K562 (cell line): ENCODE results near the gene RIMS3. TPM values are rescaled to one million over a fixed set of nuclear protein-coding genes. Genes with fewer than 3 reads are reported as not detected.
A peak's percentile ranks its signal among the peaks of the same experiment; 100 is the strongest.

Source experiments
- ATF1 ChIP-seq, 2 experiments: fragments of 450-650 bp in 1 of 2; IDR thresholded peaks; 2 replicates each; pipeline ENCODE4 v1.6.1; 2016; ENCODE audit warnings: missing compliant biosample characterization in 1 of 2, missing genetic modification characterization in 1 of 2
- CHD2 ChIP-seq: IDR thresholded peaks from 2 replicates; pipeline ENCODE4 v1.6.1; 2011; ENCODE audit warnings: low read depth, low read length
- CTBP1 ChIP-seq: fragments of 450-650 bp; IDR thresholded peaks from 2 replicates; pipeline ENCODE4 v1.6.1; 2016; ENCODE audit warnings: borderline replicate concordance
- CTCF ChIP-seq, 3 experiments: IDR thresholded peaks in 2 of 3; conservative IDR thresholded peaks in 1 of 3; 2 replicates each; pipeline ENCODE4 v1.5.1; 2011 to 2012; ENCODE audit warnings: low read length in 3 of 3, mild to moderate bottlenecking in 3 of 3, control low read depth in 2 of 3, improper control_type of control experiment in 1 of 3, inconsistent platforms in 1 of 3, low read depth in 1 of 3, mixed read lengths in 1 of 3, moderate library complexity in 1 of 3; ENCODE audit not compliant: insufficient read depth in 2 of 3
- GABPA ChIP-seq: fragments of 200-800 bp; sonication (Bioruptor generic); conservative IDR thresholded peaks from 2 replicates; pipeline ENCODE4 v1.6.1; 2016; ENCODE audit warnings: low read depth, missing genetic modification characterization, missing compliant biosample characterization
- HDAC2 ChIP-seq: fragments of 450-650 bp; IDR thresholded peaks from 2 replicates; pipeline ENCODE4 v1.6.1; 2016; ENCODE audit warnings: mild to moderate bottlenecking
- HIVEP1 ChIP-seq: fragments of 250-450 bp; sonication (Bioruptor Pico); IDR thresholded peaks from 2 replicates; pipeline ENCODE4 v1.4.0; 2020; ENCODE audit warnings: mild to moderate bottlenecking
- MED1 ChIP-seq: sonication (generic); formaldehyde crosslinking; IDR thresholded peaks from 2 replicates; pipeline ENCODE4 v1.8.1; 2023; ENCODE audit warnings: missing genetic modification reagents, borderline replicate concordance
- NFATC3 ChIP-seq: fragments of 450-650 bp; IDR thresholded peaks from 2 replicates; pipeline ENCODE4 v1.6.1; 2017; ENCODE audit warnings: mild to moderate bottlenecking
- TEAD4 ChIP-seq, 2 experiments: sonication (generic) in 1 of 2; formaldehyde crosslinking in 1 of 2; IDR thresholded peaks; 2 replicates each; pipeline versions ENCODE4 v1.6.1 to v1.8.0; 2012 to 2022; ENCODE audit warnings: borderline replicate concordance in 1 of 2, inconsistent platforms in 1 of 2, low read length in 1 of 2, mild to moderate bottlenecking in 1 of 2, missing genetic modification reagents in 1 of 2
- ZNF592 ChIP-seq: fragments of 450-650 bp; IDR thresholded peaks from 2 replicates; pipeline ENCODE4 v1.6.1; 2017; ENCODE audit warnings: antibody characterized with exemption, mild to moderate bottlenecking
- ZNF668 ChIP-seq: fragments of 250-450 bp; sonication (Bioruptor Pico); IDR thresholded peaks from 2 replicates; pipeline ENCODE4 v1.8.0; 2022; ENCODE audit warnings: mild to moderate bottlenecking, inconsistent platforms
- ZNF707 ChIP-seq: fragments of 250-450 bp; sonication (Bioruptor Pico); conservative IDR thresholded peaks from 2 replicates; pipeline ENCODE4 v1.8.0; 2022; ENCODE audit warnings: inconsistent platforms, mild to moderate bottlenecking, moderate library complexity
- ZNF830 ChIP-seq: fragments of 250-450 bp; sonication (Bioruptor Pico); IDR thresholded peaks from 2 replicates; pipeline ENCODE4 v1.5.0; 2021; ENCODE audit warnings: mild to moderate bottlenecking
- polyA plus RNA-seq, 8 experiments: library from polyadenylated mRNA; depleted of rRNA in 4 of 8; stranded (reverse) in 5 of 8; unstranded in 3 of 8; fragments of >200 nt; fragmentation: Nextera tagmentation in 2 of 8; fragmentation: Illumina TruSeq in 1 of 8; extraction: Ambion mirVana in 2 of 8; extraction: Trizol in 1 of 8; gene quantifications; 2 replicates each; pipeline versions ENCODE4 v1.2.1 to v1.2.3, GENCODE V29; 2011 to 2014; ENCODE audit warnings: inconsistent platforms in 1 of 8, missing spikeins in 1 of 8
- total RNA-seq, 7 experiments: library from RNA; depleted of rRNA in 6 of 7; stranded (reverse); fragments of >200 nt in 6 of 7; fragmentation: Illumina TruSeq in 2 of 7; extraction: Trizol in 2 of 7; gene quantifications; 2 replicates each; pipeline versions ENCODE4 v1.2.1 to v1.2.3, GENCODE V29; 2011 to 2021; ENCODE audit warnings: low replicate concordance in 1 of 7
- TF ChIP-seq, protein P1 (sequence below): fragments of 150-350 bp; conservative IDR thresholded peaks from 2 replicates; pipeline ENCODE4 v1.6.1; 2014; ENCODE audit warnings: low read length

RIMS3 gene
- total and polyA plus RNA-seq, 9 of the 15 experiments (the other 6 are each of a cell fraction or from before 2014, with no cell fraction given), result 0.06 to 1.2 (median 0.59) TPM

DNA sequence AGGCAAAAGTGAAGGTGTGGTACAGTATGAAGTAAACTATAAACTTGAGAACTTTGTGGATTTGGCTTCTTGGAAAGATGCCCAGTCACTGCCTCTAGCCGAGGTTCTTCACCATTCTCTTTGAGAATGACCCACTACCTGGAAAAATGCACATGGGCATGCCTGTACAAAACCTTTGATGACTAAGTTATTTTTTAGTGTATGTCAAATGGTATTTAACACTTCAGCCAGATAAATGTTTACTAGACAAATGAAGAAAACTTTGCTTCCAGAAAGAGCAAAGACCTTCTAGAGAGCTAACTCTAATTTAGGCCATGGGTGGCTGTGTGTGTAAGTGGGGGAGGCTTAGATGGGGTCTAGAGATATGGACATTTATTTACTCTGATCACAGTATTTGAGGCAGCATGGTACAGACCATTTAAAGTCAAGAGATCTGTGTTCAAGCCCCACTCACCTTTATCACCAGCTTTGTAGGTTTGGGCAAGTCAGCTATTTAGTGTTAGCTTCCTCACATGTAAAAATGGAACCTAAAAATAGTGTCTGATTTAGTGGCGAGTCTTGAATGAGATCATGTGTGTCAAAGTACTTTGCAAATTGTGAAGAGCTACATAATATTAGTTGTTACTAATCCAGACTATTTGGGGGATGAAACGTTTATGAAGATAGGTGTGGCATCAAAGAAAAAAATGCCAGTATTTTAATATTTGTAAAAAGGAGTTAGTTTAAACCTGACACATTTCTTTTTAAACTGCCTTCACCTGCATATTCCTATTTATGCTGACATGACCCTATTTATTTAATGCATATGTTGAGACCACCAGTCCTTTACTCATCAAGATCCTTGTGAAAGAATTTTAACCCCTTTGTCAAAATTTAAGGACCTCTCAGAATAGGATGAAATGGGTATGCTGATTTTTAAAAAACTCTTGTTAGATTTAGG, 46.3 kb upstream of the RIMS3 start (continued):
- TF ChIP-seq ZNF830 (CRISPR knock-in tag) (no peak), CHD2 (no peak), ZNF592 (peak; percentile 73; the same call in 1 of the 2 replicates), CTBP1 (peak; percentile 44; the same call in 1 of the 2 replicates), TEAD4 (IDR thresholded peaks at IDR 0.05; ENCODE audit: low read length) (peak; percentile 13; the same call in 1 of the 2 replicates), TEAD4 (CRISPR knock-in tag; IDR thresholded peaks at IDR 0.05; ENCODE audit: borderline replicate concordance) (no peak), HIVEP1 (no peak), NFATC3 (no peak), ATF1 (CRISPR knock-in tag; IDR thresholded peaks at IDR 0.05) (no peak), ATF1 (tag; IDR thresholded peaks at IDR 0.05) (0 out of 2 replicates have a peak, but pooled peaks have one; percentile 10), GABPA (no peak), CTCF (IDR thresholded peaks at IDR 0.05 in 2 of 3, conservative IDR thresholded peaks at IDR 0.05 in 1 of 3; ENCODE audit: insufficient read depth in 2 of 3, low read depth in 1 of 3, low read length in 3 of 3) (no peak), MED1 (no peak), ZNF707 (CRISPR knock-in tag) (no peak), HDAC2 (peak; percentile 58; the same call in 1 of the 2 replicates), ZNF668 (CRISPR knock-in tag) (no peak)
- TF ChIP-seq, protein P1, sequence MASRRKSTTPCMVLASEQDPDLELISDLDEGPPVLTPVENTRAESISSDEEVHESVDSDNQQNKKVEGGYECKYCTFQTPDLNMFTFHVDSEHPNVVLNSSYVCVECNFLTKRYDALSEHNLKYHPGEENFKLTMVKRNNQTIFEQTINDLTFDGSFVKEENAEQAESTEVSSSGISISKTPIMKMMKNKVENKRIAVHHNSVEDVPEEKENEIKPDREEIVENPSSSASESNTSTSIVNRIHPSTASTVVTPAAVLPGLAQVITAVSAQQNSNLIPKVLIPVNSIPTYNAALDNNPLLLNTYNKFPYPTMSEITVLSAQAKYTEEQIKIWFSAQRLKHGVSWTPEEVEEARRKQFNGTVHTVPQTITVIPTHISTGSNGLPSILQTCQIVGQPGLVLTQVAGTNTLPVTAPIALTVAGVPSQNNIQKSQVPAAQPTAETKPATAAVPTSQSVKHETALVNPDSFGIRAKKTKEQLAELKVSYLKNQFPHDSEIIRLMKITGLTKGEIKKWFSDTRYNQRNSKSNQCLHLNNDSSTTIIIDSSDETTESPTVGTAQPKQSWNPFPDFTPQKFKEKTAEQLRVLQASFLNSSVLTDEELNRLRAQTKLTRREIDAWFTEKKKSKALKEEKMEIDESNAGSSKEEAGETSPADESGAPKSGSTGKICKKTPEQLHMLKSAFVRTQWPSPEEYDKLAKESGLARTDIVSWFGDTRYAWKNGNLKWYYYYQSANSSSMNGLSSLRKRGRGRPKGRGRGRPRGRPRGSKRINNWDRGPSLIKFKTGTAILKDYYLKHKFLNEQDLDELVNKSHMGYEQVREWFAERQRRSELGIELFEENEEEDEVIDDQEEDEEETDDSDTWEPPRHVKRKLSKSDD, result no peak
